Keratinocyte (primary cell): ENCODE data around the gene NUAK2. TPM values are rescaled to one million over a fixed set of nuclear protein-coding genes. Genes with fewer than 3 reads are reported as not detected.

ENCODE experiments used
- DNase-seq: peaks from one replicate; pipeline ENCODE4 v3.0.0-alpha.2; 2011; ENCODE audit warnings: low read depth, missing footprints, low spot score
- FAIRE-seq: peaks from 2 replicates; lab custom pipeline; 2011; peaks lifted over from hg19 to GRCh38; lab: Jason Lieb, UNC
- H2AFZ ChIP-seq: 2 replicates; pipeline ENCODE4 v1.6.0; 2012; ENCODE audit warnings: low read length, control low read depth, inconsistent platforms; ENCODE audit not compliant: control insufficient read depth
- H3K27ac ChIP-seq: 2 replicates; pipeline ENCODE4 v1.5.1; 2011; ENCODE audit warnings: low read length; ENCODE audit not compliant: control insufficient read depth, insufficient read depth
- H3K27me3 ChIP-seq: 3 replicates; pipeline ENCODE4 v1.6.0; 2011; ENCODE audit warnings: low read length; ENCODE audit not compliant: control insufficient read depth, insufficient read depth; ENCODE audit errors: extremely low read depth
- H3K36me3 ChIP-seq, 2 experiments: 2 replicates in 1 of 2; 3 replicates in 1 of 2; pipeline ENCODE4 v1.5.1; 2011; ENCODE audit warnings: low read length in 2 of 2, mild to moderate bottlenecking in 1 of 2; ENCODE audit not compliant: control insufficient read depth in 2 of 2, insufficient read depth in 2 of 2; ENCODE audit errors: extremely low read depth in 1 of 2
- H3K4me1 ChIP-seq: 3 replicates; pipeline ENCODE4 v1.5.1; 2011; ENCODE audit warnings: low read length; ENCODE audit not compliant: control insufficient read depth, insufficient read depth; ENCODE audit errors: extremely low read depth
- H3K4me2 ChIP-seq: 3 replicates; pipeline ENCODE4 v1.6.0; 2011; ENCODE audit warnings: low read depth, low read length; ENCODE audit not compliant: control insufficient read depth, insufficient read depth; ENCODE audit errors: extremely low read depth
- H3K4me3 ChIP-seq, 3 experiments: fragments of 200-600 bp in 1 of 3; sonication (generic) in 1 of 3; 2 replicates in 2 of 3; 3 replicates in 1 of 3; pipeline ENCODE4 v1.5.1; 2011 to 2016; ENCODE audit warnings: low read length in 3 of 3, mild to moderate bottlenecking in 3 of 3, control low read depth in 2 of 3, inconsistent platforms in 1 of 3, low read depth in 1 of 3, mixed read lengths in 1 of 3, mixed run types in 1 of 3, moderate library complexity in 1 of 3; ENCODE audit not compliant: control insufficient read depth in 2 of 3, insufficient read depth in 2 of 3; ENCODE audit errors: extremely low read depth in 1 of 3
- H3K79me2 ChIP-seq: 2 replicates; pipeline ENCODE4 v1.6.0; 2012; ENCODE audit warnings: low read length; ENCODE audit not compliant: control insufficient read depth, insufficient read depth
- H3K9ac ChIP-seq: 3 replicates; pipeline ENCODE4 v1.6.0; 2011; ENCODE audit warnings: low read length; ENCODE audit not compliant: control insufficient read depth, insufficient read depth; ENCODE audit errors: extremely low read depth
- H3K9me1 ChIP-seq: 3 replicates; pipeline ENCODE4 v1.6.0; 2011; ENCODE audit warnings: low read length; ENCODE audit not compliant: control insufficient read depth, insufficient read depth; ENCODE audit errors: extremely low read depth
- H3K9me3 ChIP-seq: 2 replicates; pipeline ENCODE4 v1.5.1; 2012; ENCODE audit warnings: low read depth, low read length; ENCODE audit not compliant: control insufficient read depth
- H4K20me1 ChIP-seq: 3 replicates; pipeline ENCODE4 v1.6.0; 2011; ENCODE audit warnings: low read length; ENCODE audit not compliant: control insufficient read depth, insufficient read depth; ENCODE audit errors: extremely low read depth
- CTCF ChIP-seq, 3 experiments: IDR thresholded peaks in 1 of 3; conservative IDR thresholded peaks in 1 of 3; optimal IDR thresholded peaks in 1 of 3; 2 replicates in 2 of 3; 3 replicates in 1 of 3; pipeline versions ENCODE3 to v1.5.1; 2011; ENCODE audit warnings: low read length in 3 of 3, mild to moderate bottlenecking in 3 of 3, moderate library complexity in 2 of 3, control low read depth in 1 of 3, inconsistent platforms in 1 of 3; ENCODE audit not compliant: insufficient read depth in 2 of 3; ENCODE audit errors: extremely low read depth in 1 of 3
- EZH2 ChIP-seq: IDR thresholded peaks from one replicate; pipeline ENCODE4 v1.6.1; 2012; ENCODE audit warnings: inconsistent platforms, mild to moderate bottlenecking, low read length, moderate library complexity
- dilution Hi-C: fragments of 300-500 bp; cut with MboI; formaldehyde crosslinking; loops from one replicate; pipeline ENCODE4 v1.7.0; 2020; ENCODE audit warnings: low sequenced_read_pairs; ENCODE audit not compliant: extremely low pct_ligation_motif_present
- polyA plus RNA-seq, 5 experiments: library from polyadenylated mRNA; depleted of rRNA in 3 of 5; stranded (reverse) in 3 of 5; stranded (forward) in 1 of 5; unstranded in 1 of 5; fragments of >200 nt; gene quantifications; 1 replicate in 1 of 5; 2 replicates in 3 of 5; 3 replicates in 1 of 5; pipeline versions ENCODE4 v1.2.1 to v1.2.3, GENCODE V29; 2011 to 2012; ENCODE audit warnings: missing spikeins in 2 of 5, low read depth in 1 of 5, low replicate concordance in 1 of 5

NUAK2 gene
- polyA plus RNA-seq, 1 donor (not counting 4 experiments of a cell fraction or from before 2014, with no cell fraction given) = 3.9 TPM

GRCh38 chr1:205325334-205325884, 3.9 kb upstream of the NUAK2 start:
- TF ChIP-seq CTCF (optimal IDR thresholded peaks at IDR 0.05 in 1 of 3, IDR thresholded peaks at IDR 0.05 in 1 of 3, conservative IDR thresholded peaks at IDR 0.05 in 1 of 3; ENCODE audit: extremely low read depth in 1 of 3, insufficient read depth in 2 of 3, low read length in 3 of 3) = peak; percentile 69 to 91 (median 82)
- no peak for TF ChIP-seq EZH2
- FAIRE-seq (peak; percentile 79), DNase-seq (no peak)
- dilution Hi-C loops = no loop called here
- Histone ChIP-seq H3K4me2 (peak overlapping the region; percentile 52), H3K4me1 (peaks cover 10% of the 10 kb centered on the region), H3K4me3 (no peak overlapping the region), H3K9me3 (no peaks in the 10 kb centered on the region), H3K27ac (peak overlapping the region; percentile 66), H3K27me3 (peaks cover 13% of the 10 kb centered on the region), H3K9me1 (no peaks in the 10 kb centered on the region), H3K36me3 (no peaks in the 10 kb centered on the region), H3K9ac (peak overlapping the region; percentile 35), H3K79me2 (peaks cover 12% of the 10 kb centered on the region), H4K20me1 (peaks cover 5% of the 10 kb centered on the region), H2AFZ (peak overlapping the region; percentile 6)

- peak overlapping the region; percentile 52 for H3K4me2 ChIP-seq
- H2AFZ ChIP-seq = no peak overlapping the region
- no peak for TF ChIP-seq EZH2
- no peak for TF ChIP-seq CTCF (optimal IDR thresholded peaks at IDR 0.05 in 1 of 3, IDR thresholded peaks at IDR 0.05 in 1 of 3, conservative IDR thresholded peaks at IDR 0.05 in 1 of 3; ENCODE audit: extremely low read depth in 1 of 3, insufficient read depth in 2 of 3, low read length in 3 of 3)
- peak overlapping the region; percentile 35 for H3K9ac ChIP-seq
- no peak overlapping the region for H3K4me3 ChIP-seq
- peaks cover 13% of the 10 kb centered on the region for H3K4me1 ChIP-seq
- no peaks in the 10 kb centered on the region for H3K9me1 ChIP-seq
- dilution Hi-C loops = no loop called here
- H3K27ac ChIP-seq = peak overlapping the region; percentile 66
- peaks cover 10% of the 10 kb centered on the region for H3K27me3 ChIP-seq
- DNase-seq (no peak), FAIRE-seq (no peak)
- peaks cover 16% of the 10 kb centered on the region for H3K79me2 ChIP-seq
- H3K9me3 ChIP-seq = no peaks in the 10 kb centered on the region
- no peaks in the 10 kb centered on the region for H3K36me3 ChIP-seq
- H4K20me1 ChIP-seq = peaks cover 6% of the 10 kb centered on the region
Observed at GRCh38 chr1:205324781-205325180, 3.2 kb upstream of the NUAK2 start.
